Thyroid gland (tissue), 4 donors: ENCODE results near the gene TMEM208. TPM values are rescaled to one million over a fixed set of nuclear protein-coding genes. Genes with fewer than 3 reads are reported as not detected.
A peak's percentile ranks its signal among the peaks of the same experiment; 100 is the strongest.

ENCODE experiments used
- DNase-seq, 2 donors: peaks; one replicate each; pipeline ENCODE4 v3.0.0-alpha.2; 2019
- H3K27ac ChIP-seq, 3 donors: fragments of 200-600 bp; sonication (generic); 1 replicate in 2 of 3; 2 replicates in 1 of 3; pipeline ENCODE4 v1.5.1; 2016 to 2019; ENCODE audit warnings: mild to moderate bottlenecking in 1 of 3, moderate library complexity in 1 of 3
- H3K27me3 ChIP-seq: fragments of 200-600 bp; sonication (generic); one replicate; pipeline ENCODE4 v1.5.1; 2019
- H3K36me3 ChIP-seq, 2 donors: fragments of 200-600 bp; sonication (generic); one replicate each; pipeline ENCODE4 v1.5.1; 2016 to 2019
- H3K4me1 ChIP-seq, 2 donors: fragments of 200-600 bp; sonication (generic); one replicate each; pipeline ENCODE4 v1.5.1; 2017 to 2019
- H3K4me3 ChIP-seq, 3 donors: fragments of 200-600 bp; sonication (generic); replicated peaks in 1 of 3; 1 replicate in 2 of 3; 2 replicates in 1 of 3; pipeline ENCODE4 v1.5.1; 2016; ENCODE audit warnings: mild to moderate bottlenecking in 1 of 3
- H3K9me3 ChIP-seq: fragments of 200-600 bp; sonication (generic); one replicate; pipeline ENCODE4 v1.5.1; 2017
- POLR2A ChIP-seq, 2 donors: fragments of 450-650 bp; IDR thresholded peaks; one replicate each; pipeline ENCODE4 v1.6.1; 2017; ENCODE audit warnings: antibody characterized with exemption in 2 of 2, mild to moderate bottlenecking in 2 of 2, moderate library complexity in 1 of 2
- WGBS, 2 donors: methylation state at CpG; one replicate each; pipeline ENCODE4 v1.1.5; 2017; 5-methylcytosine and 5-hydroxymethylcytosine counted together
- intact Hi-C: fragments of 100-400 bp; cut with DNase I; formaldehyde crosslinking; loops from one replicate; pipeline ENCODE4 v1.15.1; 2023
- total RNA-seq, 4 donors: library from RNA; depleted of rRNA; stranded (reverse); fragments of >200 nt; gene quantifications; one replicate each; pipeline ENCODE4 v1.2.3, GENCODE V29; 2016
- TF ChIP-seq, protein P1 (sequence below), 6 experiments: fragments of 200-600 bp in 3 of 6; fragments of 450-650 bp in 3 of 6; sonication (generic) in 3 of 6; IDR thresholded peaks; one replicate each; pipeline ENCODE4 v1.5.1; 2016 to 2019; ENCODE audit warnings: antibody characterized with exemption in 6 of 6, mild to moderate bottlenecking in 2 of 6, inconsistent platforms in 1 of 6, moderate library complexity in 1 of 6

Gene TMEM208
- total RNA-seq, 4 donors from 2014 or later, result 53.2 to 69.0 (median 58.3) TPM

DNA sequence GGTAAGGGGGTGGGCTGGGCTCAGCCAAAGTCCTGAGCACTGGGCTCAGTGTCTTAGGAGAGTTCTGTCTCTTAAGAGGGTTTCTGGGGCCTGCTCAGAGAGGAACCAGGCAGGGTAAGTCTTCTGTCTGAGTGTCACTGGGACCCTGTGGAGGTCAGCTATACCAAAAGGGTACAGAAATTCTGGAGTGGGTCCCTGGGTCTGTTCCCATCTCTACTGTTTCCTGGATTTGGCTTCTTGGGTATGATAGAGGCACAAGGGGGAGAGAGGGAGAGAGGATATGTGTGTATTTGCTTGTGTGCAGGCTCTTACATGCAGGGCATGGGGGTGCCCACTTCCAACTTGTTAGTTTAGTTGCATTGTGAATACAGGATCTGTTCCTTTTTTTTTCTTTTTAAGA is 33.4 kb upstream of the TMEM208 start:
- TF ChIP-seq POLR2A (IDR thresholded peaks at IDR 0.05), result no peak
- TF ChIP-seq, protein P1, sequence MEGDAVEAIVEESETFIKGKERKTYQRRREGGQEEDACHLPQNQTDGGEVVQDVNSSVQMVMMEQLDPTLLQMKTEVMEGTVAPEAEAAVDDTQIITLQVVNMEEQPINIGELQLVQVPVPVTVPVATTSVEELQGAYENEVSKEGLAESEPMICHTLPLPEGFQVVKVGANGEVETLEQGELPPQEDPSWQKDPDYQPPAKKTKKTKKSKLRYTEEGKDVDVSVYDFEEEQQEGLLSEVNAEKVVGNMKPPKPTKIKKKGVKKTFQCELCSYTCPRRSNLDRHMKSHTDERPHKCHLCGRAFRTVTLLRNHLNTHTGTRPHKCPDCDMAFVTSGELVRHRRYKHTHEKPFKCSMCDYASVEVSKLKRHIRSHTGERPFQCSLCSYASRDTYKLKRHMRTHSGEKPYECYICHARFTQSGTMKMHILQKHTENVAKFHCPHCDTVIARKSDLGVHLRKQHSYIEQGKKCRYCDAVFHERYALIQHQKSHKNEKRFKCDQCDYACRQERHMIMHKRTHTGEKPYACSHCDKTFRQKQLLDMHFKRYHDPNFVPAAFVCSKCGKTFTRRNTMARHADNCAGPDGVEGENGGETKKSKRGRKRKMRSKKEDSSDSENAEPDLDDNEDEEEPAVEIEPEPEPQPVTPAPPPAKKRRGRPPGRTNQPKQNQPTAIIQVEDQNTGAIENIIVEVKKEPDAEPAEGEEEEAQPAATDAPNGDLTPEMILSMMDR (IDR thresholded peaks at IDR 0.05), result no peak
- H3K36me3 ChIP-seq, result peaks cover 29 to 36% of the 10 kb centered on the region in 2 donors
- intact Hi-C loops, result no loop called here
- H3K27me3 ChIP-seq, result no peaks in the 10 kb centered on the region
- DNase-seq, result no peak
- no peak overlapping the region for H3K27ac ChIP-seq
- H3K4me3 ChIP-seq, result no peak overlapping the region
- H3K4me1 ChIP-seq, result peaks cover 20 to 30% of the 10 kb centered on the region in 2 donors
- no peaks in the 10 kb centered on the region for H3K9me3 ChIP-seq

DNA sequence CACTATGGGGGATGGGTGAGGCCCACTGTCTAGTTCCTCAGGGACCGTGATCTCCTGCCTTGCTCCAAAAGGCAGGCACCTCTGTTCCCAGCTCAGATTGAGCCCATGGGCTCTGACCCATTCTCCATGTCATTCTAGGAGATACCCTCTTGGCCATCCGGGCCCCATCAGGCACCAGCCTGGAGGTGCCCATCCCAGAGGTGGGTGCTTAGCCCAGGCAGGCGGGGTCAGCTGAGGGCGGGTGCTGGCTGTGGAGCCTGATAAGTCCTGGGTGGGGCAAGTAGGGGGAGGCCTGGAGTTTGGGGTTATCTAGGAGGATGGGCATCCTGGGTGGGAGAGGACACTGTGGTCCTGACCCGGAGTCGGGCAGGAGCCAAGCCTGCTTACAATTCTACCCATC is 32.7 kb upstream of the TMEM208 start:
- H3K4me1 ChIP-seq, result peaks cover 20 to 32% of the 10 kb centered on the region in 2 donors
- TF ChIP-seq, protein P1 (IDR thresholded peaks at IDR 0.05), result no peak
- no peak for TF ChIP-seq POLR2A (IDR thresholded peaks at IDR 0.05)

DNA sequence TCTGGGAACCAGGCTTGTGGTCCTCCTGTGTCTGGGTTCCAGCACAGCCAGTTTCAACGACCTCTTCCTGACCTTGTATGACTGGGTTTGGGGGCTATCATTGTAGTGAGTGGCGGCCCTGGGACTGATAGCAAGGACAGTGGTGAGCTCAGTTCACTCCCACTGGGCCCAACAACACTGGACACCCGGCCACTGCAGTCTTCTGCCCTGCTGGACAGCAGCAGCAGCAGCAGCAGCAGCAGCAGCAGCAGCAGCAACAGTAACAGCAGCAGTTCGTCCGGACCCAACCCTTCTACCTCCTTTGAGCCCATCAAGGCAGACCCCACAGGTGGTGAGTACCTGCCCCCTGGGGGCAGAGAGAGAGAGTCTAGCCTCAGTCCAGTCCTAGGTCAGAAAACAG is 31.3 kb upstream of the TMEM208 start:
- no peak for DNase-seq
- Histone ChIP-seq H3K36me3 (peaks cover 29 to 36% of the 10 kb centered on the region in 2 donors), H3K4me3 (no peak overlapping the region), H3K4me1 (peaks cover 20 to 39% of the 10 kb centered on the region in 2 donors), H3K27me3 (no peaks in the 10 kb centered on the region), H3K27ac (no peak overlapping the region), H3K9me3 (no peaks in the 10 kb centered on the region)
- TF ChIP-seq, protein P1 (IDR thresholded peaks at IDR 0.05), result no peak
- intact Hi-C loops, result no loop called here
- 82 to 84% methylated on average over 3 to 4 of the region's 5 CpGs for WGBS, 2 donors

More for the DNA sequence above, 32.7 kb upstream of the TMEM208 start:
- H3K4me3 ChIP-seq, result no peak overlapping the region
- DNase-seq, result no peak
- intact Hi-C loops, result no loop called here
- no peak overlapping the region for H3K27ac ChIP-seq
- no peaks in the 10 kb centered on the region for H3K9me3 ChIP-seq
- 92 to 100% methylated on average over 4 to 5 of the region's 6 CpGs for WGBS, 2 donors
- peaks cover 29 to 36% of the 10 kb centered on the region in 2 donors for H3K36me3 ChIP-seq
- H3K27me3 ChIP-seq, result no peaks in the 10 kb centered on the region

DNA sequence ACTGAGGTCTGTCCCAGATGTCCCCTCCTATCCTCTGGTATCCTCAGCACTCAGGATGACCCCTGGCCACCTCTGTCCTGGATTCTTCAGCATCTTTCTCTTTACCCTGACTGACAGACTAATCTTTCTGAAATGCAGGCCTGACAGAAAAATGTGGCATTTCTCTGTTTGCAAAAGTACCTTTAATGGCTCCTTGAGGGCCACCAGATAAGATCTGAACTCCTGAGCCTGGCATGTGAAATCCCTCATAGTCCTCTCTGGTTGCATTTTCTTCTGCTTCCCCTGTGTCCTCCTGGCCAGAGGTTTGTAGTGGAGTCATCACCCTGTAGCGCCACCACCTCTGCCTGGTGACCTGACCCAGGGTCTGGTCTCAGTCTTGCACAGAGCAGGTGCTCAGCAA is 30.0 kb upstream of the TMEM208 start:
- no peak for DNase-seq
- intact Hi-C loops, result no loop called here
- H3K9me3 ChIP-seq, result no peaks in the 10 kb centered on the region
- no peak for TF ChIP-seq POLR2A (IDR thresholded peaks at IDR 0.05)
- TF ChIP-seq, protein P1 (IDR thresholded peaks at IDR 0.05), result no peak
- H3K27ac ChIP-seq, result no peak overlapping the region
- 89 to 100% methylated on average over 1 of the region's 1 CpG for WGBS, 2 donors
- H3K36me3 ChIP-seq, result peaks cover 36 to 44% of the 10 kb centered on the region in 2 donors
- no peaks in the 10 kb centered on the region for H3K27me3 ChIP-seq
- no peak overlapping the region for H3K4me3 ChIP-seq
- peaks cover 20 to 32% of the 10 kb centered on the region in 2 donors for H3K4me1 ChIP-seq

DNA sequence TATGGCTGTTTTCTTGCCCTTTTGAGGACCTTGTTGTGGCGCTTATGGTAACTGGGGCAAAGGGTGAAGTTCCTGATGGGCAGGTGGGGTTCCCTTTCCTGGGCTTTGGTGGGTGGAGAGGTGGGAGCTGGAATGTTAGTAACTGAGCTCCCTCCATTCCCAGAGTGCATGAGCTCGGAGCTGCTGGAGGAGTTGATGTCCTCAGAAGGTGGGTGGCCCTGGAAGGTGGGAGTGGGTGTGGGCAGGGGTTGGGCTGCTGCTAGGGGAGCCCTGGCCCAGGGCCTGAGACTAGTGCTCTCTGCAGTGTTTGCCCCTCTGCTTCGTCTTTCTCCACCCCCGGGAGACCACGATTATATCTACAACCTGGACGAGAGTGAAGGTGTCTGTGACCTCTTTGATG is 29.2 kb upstream of the TMEM208 start:
- Histone ChIP-seq H3K4me3 (no peak overlapping the region), H3K27me3 (no peaks in the 10 kb centered on the region), H3K9me3 (no peaks in the 10 kb centered on the region), H3K4me1 (peaks cover 18 to 28% of the 10 kb centered on the region in 2 donors), H3K36me3 (peaks cover 44 to 52% of the 10 kb centered on the region in 2 donors), H3K27ac (peak overlapping the region in 1 of 3 donors; percentile 51)
- no peak for DNase-seq
- intact Hi-C loops, result no loop called here
- TF ChIP-seq, protein P1 (IDR thresholded peaks at IDR 0.05), result no peak
- no peak for TF ChIP-seq POLR2A (IDR thresholded peaks at IDR 0.05)
- 85 to 94% methylated on average over 2 to 4 of the region's 6 CpGs for WGBS, 2 donors
